PFSK-1 (cell line): ENCODE data around the gene TTI1.

Experiments
- FOXP2 ChIP-seq: optimal IDR thresholded peaks from 2 replicates; pipeline ENCODE3; 2011; ENCODE audit warnings: borderline replicate concordance, control low read depth, inconsistent platforms; ENCODE audit not compliant: insufficient read depth; ENCODE audit errors: extremely low read length, extremely low read depth
- POLR2AphosphoS5 ChIP-seq: IDR thresholded peaks from 2 replicates; pipeline ENCODE4 v1.6.1; 2012; ENCODE audit warnings: low read depth, mild to moderate bottlenecking, control low read depth, low read length, moderate library complexity
- REST ChIP-seq, 2 experiments: IDR thresholded peaks; 2 replicates each; pipeline versions ENCODE4 v1.6.1 to v1.8.0; 2011 to 2012; ENCODE audit warnings: low read depth in 2 of 2, low read length in 2 of 2, control low read depth in 1 of 2, inconsistent platforms in 1 of 2, mild to moderate bottlenecking in 1 of 2, moderate library complexity in 1 of 2; ENCODE audit not compliant: insufficient read depth in 1 of 2
- SIN3A ChIP-seq: IDR thresholded peaks from 2 replicates; pipeline ENCODE4 v1.6.1; 2012; ENCODE audit warnings: mild to moderate bottlenecking, low read length, moderate library complexity, borderline replicate concordance; ENCODE audit not compliant: insufficient read depth
- TAF1 ChIP-seq: IDR thresholded peaks from 2 replicates; pipeline ENCODE4 v1.6.1; 2012; ENCODE audit warnings: low read length, control low read depth, borderline replicate concordance; ENCODE audit not compliant: insufficient read depth

The TTI1 gene

GRCh38 chr20:37977338-37977737 lies 55.9 kb downstream of the TTI1 start:
- no peak for TF ChIP-seq FOXP2
- TF ChIP-seq SIN3A = no peak
- no peak for TF ChIP-seq REST (IDR thresholded peaks at IDR 0.05; ENCODE audit: insufficient read depth in 1 of 2, low read depth in 2 of 2, low read length in 2 of 2)
- no peak for TF ChIP-seq POLR2AphosphoS5
- no peak for TF ChIP-seq TAF1

GRCh38 chr20:37976887-37977286 lies 56.4 kb downstream of the TTI1 start:
- no peak for TF ChIP-seq SIN3A
- no peak for TF ChIP-seq POLR2AphosphoS5
- no peak for TF ChIP-seq REST (IDR thresholded peaks at IDR 0.05; ENCODE audit: insufficient read depth in 1 of 2, low read depth in 2 of 2, low read length in 2 of 2)
- no peak for TF ChIP-seq FOXP2
- no peak for TF ChIP-seq TAF1

- TF ChIP-seq POLR2AphosphoS5 (no peak), REST (IDR thresholded peaks at IDR 0.05; ENCODE audit: insufficient read depth in 1 of 2, low read depth in 2 of 2, low read length in 2 of 2) (no peak), TAF1 (no peak), SIN3A (no peak), FOXP2 (no peak)
Measured at GRCh38 chr20:37973059-37973910, 60.0 kb downstream of the TTI1 start.

GRCh38 chr20:37972256-37973058 lies 60.8 kb downstream of the TTI1 start:
- TF ChIP-seq SIN3A (no peak), POLR2AphosphoS5 (no peak), FOXP2 (no peak), TAF1 (no peak), REST (IDR thresholded peaks at IDR 0.05; ENCODE audit: insufficient read depth in 1 of 2, low read depth in 2 of 2, low read length in 2 of 2) (no peak)
